IMR-90 (cell line): ENCODE data around the gene ADGRL1. TPM values are rescaled to one million over a fixed set of nuclear protein-coding genes. Genes with fewer than 3 reads are reported as not detected.

Source experiments
- ATAC-seq: fragments of 200-7000 bp; cut with Tn5 transposase; 2 replicates; pipeline ENCODE4 v1.9.1; 2020; ENCODE audit warnings: low read depth, mild to moderate bottlenecking, moderate library complexity
- BruUV-seq: library from RNA; stranded (reverse); fragments of 400-500 nt; replicated peaks from 2 replicates; lab custom pipeline; 2021; lab: Mats Ljungman, UMichigan
- CTCF ChIA-PET: fragments of 300-600 bp; formaldehyde crosslinking; extraction: SDS; loops from one replicate; lab custom pipeline; 2021; ENCODE audit warnings: antibody characterized with exemption; lab: Yijun Ruan, JAX
- POLR2A ChIA-PET: fragments of 300-600 bp; sonication (Branson Sonifier 250); formaldehyde crosslinking; loops from one replicate; lab custom pipeline; 2022; ENCODE audit warnings: antibody characterized with exemption; ENCODE audit not compliant: unreplicated experiment; lab: Charles Lee
- DNase-seq: peaks from one replicate; pipeline ENCODE4 v3.0.0; 2013
- H2AFZ ChIP-seq: replicated peaks from 2 replicates; pipeline ENCODE3; 2013; ENCODE audit warnings: low read length, mild to moderate bottlenecking; ENCODE audit not compliant: poor library complexity
- H2AK5ac ChIP-seq: 2 replicates; pipeline ENCODE4 v1.6.1; 2013; ENCODE audit warnings: low read depth, low read length, inconsistent platforms
- H2AK9ac ChIP-seq: replicated peaks from 2 replicates; pipeline ENCODE3; 2013; ENCODE audit warnings: mild to moderate bottlenecking, low read depth, low read length, moderate library complexity; ENCODE audit not compliant: poor library complexity
- H2BK120ac ChIP-seq: 2 replicates; pipeline ENCODE4 v1.6.1; 2013; ENCODE audit warnings: low read depth, low read length, inconsistent platforms
- H2BK15ac ChIP-seq: 3 replicates; pipeline ENCODE4 v1.6.1; 2013; ENCODE audit warnings: low read depth, low read length, inconsistent platforms
- H2BK20ac ChIP-seq: 2 replicates; pipeline ENCODE4 v1.6.1; 2013; ENCODE audit warnings: low read depth, mild to moderate bottlenecking, inconsistent platforms, low read length, moderate library complexity
- H2BK5ac ChIP-seq: 2 replicates; pipeline ENCODE4 v1.6.1; 2013; ENCODE audit warnings: mild to moderate bottlenecking, low read depth, low read length, inconsistent platforms; ENCODE audit not compliant: poor library complexity, severe bottlenecking
- H3K14ac ChIP-seq: replicated peaks from 2 replicates; pipeline ENCODE4 v1.6.1; 2013; ENCODE audit warnings: low read depth, low read length, inconsistent platforms
- H3K18ac ChIP-seq: 2 replicates; pipeline ENCODE4 v1.6.1; 2013; ENCODE audit warnings: low read depth, low read length, control low read depth
- H3K23ac ChIP-seq: 2 replicates; pipeline ENCODE4 v1.6.1; 2013; ENCODE audit warnings: low read depth, low read length, inconsistent platforms
- H3K27ac ChIP-seq: 2 replicates; pipeline ENCODE4 v1.5.1; 2013; ENCODE audit warnings: mild to moderate bottlenecking, control low read depth, low read length; ENCODE audit not compliant: insufficient read depth
- H3K27me3 ChIP-seq: 2 replicates; pipeline ENCODE4 v1.6.1; 2013; ENCODE audit warnings: low read length; ENCODE audit not compliant: control insufficient read depth, insufficient read depth
- H3K36me3 ChIP-seq: 2 replicates; pipeline ENCODE4 v1.6.1; 2013; ENCODE audit warnings: low read length, mixed read lengths; ENCODE audit not compliant: control insufficient read depth, insufficient read depth
- H3K4ac ChIP-seq: 2 replicates; pipeline ENCODE4 v1.6.1; 2013; ENCODE audit warnings: low read depth, low read length, inconsistent platforms
- H3K4me1 ChIP-seq: 2 replicates; pipeline ENCODE4 v1.6.1; 2013; ENCODE audit warnings: low read length, mixed read lengths; ENCODE audit not compliant: control insufficient read depth, insufficient read depth
- H3K4me2 ChIP-seq: 2 replicates; pipeline ENCODE4 v1.6.1; 2013; ENCODE audit warnings: low read depth, mild to moderate bottlenecking, control low read depth, low read length, moderate library complexity
- H3K4me3 ChIP-seq: 2 replicates; pipeline ENCODE4 v1.5.1; 2013; ENCODE audit warnings: low read depth, mild to moderate bottlenecking, control low read depth, low read length, moderate library complexity; ENCODE audit not compliant: insufficient read depth
- H3K56ac ChIP-seq: 2 replicates; pipeline ENCODE4 v1.6.1; 2013; ENCODE audit warnings: low read length, inconsistent platforms; ENCODE audit not compliant: insufficient read depth; ENCODE audit errors: extremely low read depth
- H3K79me1 ChIP-seq, 2 experiments: 2 replicates each; pipeline ENCODE4 v1.6.1; 2013; ENCODE audit warnings: low read length in 2 of 2, inconsistent platforms in 1 of 2, low read depth in 1 of 2
- H3K9ac ChIP-seq: 2 replicates; pipeline ENCODE4 v1.6.1; 2013; ENCODE audit warnings: low read depth, low read length, control low read depth
- H3K9me1 ChIP-seq: 2 replicates; pipeline ENCODE4 v1.6.1; 2013; ENCODE audit warnings: low read length, inconsistent platforms; ENCODE audit not compliant: insufficient read depth
- H3K9me3 ChIP-seq: 2 replicates; pipeline ENCODE4 v1.6.1; 2013; ENCODE audit warnings: low read length; ENCODE audit not compliant: control insufficient read depth, insufficient read depth
- H4K20me1 ChIP-seq: 2 replicates; pipeline ENCODE4 v1.6.1; 2013; ENCODE audit warnings: low read length, inconsistent platforms; ENCODE audit not compliant: insufficient read depth
- H4K5ac ChIP-seq: 2 replicates; pipeline ENCODE4 v1.6.1; 2013; ENCODE audit warnings: mild to moderate bottlenecking, low read depth, low read length, control low read depth
- H4K8ac ChIP-seq, 2 experiments: 2 replicates each; pipeline ENCODE4 v1.6.1; 2013; ENCODE audit warnings: low read depth in 2 of 2, low read length in 2 of 2, control low read depth in 1 of 2, inconsistent platforms in 1 of 2
- H4K91ac ChIP-seq: 2 replicates; pipeline ENCODE4 v1.6.1; 2013; ENCODE audit warnings: low read depth, low read length, inconsistent platforms; ENCODE audit not compliant: insufficient read depth
- BHLHE40 ChIP-seq: fragments of 150-350 bp; IDR thresholded peaks from 2 replicates; pipeline ENCODE4 v1.6.1; 2016; ENCODE audit warnings: mild to moderate bottlenecking, low read depth, low read length
- CTCF ChIP-seq: conservative IDR thresholded peaks from 2 replicates; pipeline ENCODE4 v1.5.1; 2012; ENCODE audit warnings: mild to moderate bottlenecking, low read depth, low read length, improper control_type of control experiment
- FOS ChIP-seq: fragments of 150-350 bp; IDR thresholded peaks from 2 replicates; pipeline ENCODE4 v1.6.1; 2016; ENCODE audit warnings: low read depth, low read length
- MAFK ChIP-seq: IDR thresholded peaks from 2 replicates; pipeline ENCODE4 v1.6.1; 2012; ENCODE audit warnings: low read depth, low read length, improper control_type of control experiment
- MAZ ChIP-seq: IDR thresholded peaks from 2 replicates; pipeline ENCODE4 v1.6.1; 2012; ENCODE audit warnings: low read depth, mild to moderate bottlenecking, low read length, improper control_type of control experiment, moderate library complexity, borderline replicate concordance
- MXI1 ChIP-seq: IDR thresholded peaks from 2 replicates; pipeline ENCODE4 v1.6.1; 2012; ENCODE audit warnings: low read depth, mild to moderate bottlenecking, low read length, moderate library complexity, borderline replicate concordance
- POLR2A ChIP-seq: IDR thresholded peaks from 2 replicates; pipeline ENCODE4 v1.6.1; 2012; ENCODE audit warnings: mild to moderate bottlenecking, low read depth, low read length
- RAD21 ChIP-seq: IDR thresholded peaks from 2 replicates; pipeline ENCODE4 v1.6.1; 2012; ENCODE audit warnings: low read length, improper control_type of control experiment
- RCOR1 ChIP-seq: IDR thresholded peaks from 2 replicates; pipeline ENCODE4 v1.6.1; 2012; ENCODE audit warnings: mild to moderate bottlenecking, low read length, improper control_type of control experiment; ENCODE audit not compliant: insufficient replicate concordance
- RFX5 ChIP-seq: IDR thresholded peaks from 2 replicates; pipeline ENCODE4 v1.8.0; 2012; ENCODE audit warnings: low read depth, mild to moderate bottlenecking, low read length, moderate library complexity
- SMC3 ChIP-seq: fragments of 150-350 bp; IDR thresholded peaks from 2 replicates; pipeline ENCODE4 v1.6.1; 2016; ENCODE audit warnings: low read depth, mild to moderate bottlenecking, antibody characterized with exemption, low read length, moderate library complexity
- USF2 ChIP-seq: fragments of 150-350 bp; IDR thresholded peaks from 2 replicates; pipeline ENCODE4 v1.6.1; 2017; ENCODE audit warnings: mild to moderate bottlenecking, antibody characterized with exemption, low read length, low read depth
- WGBS, 2 experiments: methylation state at CpG; one replicate each; pipeline versions ENCODE4 v1.1.5 to v1.1.7; 2013; ENCODE audit warnings: missing lambda C conversion rate in 2 of 2; ENCODE audit not compliant: insufficient read length in 1 of 2; ENCODE audit errors: extremely low coverage in 2 of 2; 5-methylcytosine and 5-hydroxymethylcytosine counted together
- dilution Hi-C: fragments of 300-500 bp; cut with HindIII; formaldehyde crosslinking; loops from one replicate; pipeline ENCODE4 v1.14.3; 2018; ENCODE audit warnings: low sequenced_read_pairs; ENCODE audit not compliant: unreplicated experiment
- in situ Hi-C: fragments of 300-500 bp; cut with MboI; formaldehyde crosslinking; loops from 3 replicates; pipeline ENCODE4 v1.14.3; 2019; ENCODE audit warnings: low sequenced_read_pairs, inconsistent platforms, mixed read lengths
- intact Hi-C: fragments of 100-400 bp; cut with micrococcal nuclease; formaldehyde crosslinking; loops from 2 replicates; pipeline ENCODE4 v1.10.0; 2022
- polyA plus RNA-seq, 3 experiments: library from polyadenylated mRNA; depleted of rRNA; stranded (reverse); fragments of >200 nt; gene quantifications; 2 replicates each; pipeline ENCODE4 v1.2.3, GENCODE V29; 2012; ENCODE audit warnings: low replicate concordance in 1 of 3
- total RNA-seq: library from RNA; depleted of rRNA; stranded (reverse); fragments of >200 nt; gene quantifications from 2 replicates; pipeline ENCODE4 v1.2.3, GENCODE V29; 2012

ADGRL1 gene
- total and polyA plus RNA-seq, 2 of the 4 experiments (the other 2 are of a cell fraction), result 0.72 to 2.2 TPM

- Histone ChIP-seq H3K9ac (no peak overlapping the region), H3K4ac (no peak overlapping the region), H2BK20ac (no peak overlapping the region), H3K14ac (no peak overlapping the region), H3K79me1 (no peaks in the 10 kb centered on the region), H3K56ac (no peak overlapping the region), H4K20me1 (no peaks in the 10 kb centered on the region), H3K9me1 (no peaks in the 10 kb centered on the region), H4K5ac (no peak overlapping the region), H2AK5ac (no peak overlapping the region), H3K27ac (no peak overlapping the region), H3K4me2 (no peak overlapping the region), H2AK9ac (no peak overlapping the region), H3K9me3 (no peaks in the 10 kb centered on the region), H2BK5ac (no peak overlapping the region), H2BK15ac (no peak overlapping the region), H3K23ac (no peak overlapping the region), H3K36me3 (peaks cover 2% of the 10 kb centered on the region; the same call in 1 of the 2 replicates), H3K27me3 (peaks cover 3% of the 10 kb centered on the region; the same call in 1 of the 2 replicates), H2BK120ac (no peak overlapping the region), H3K4me3 (no peak overlapping the region), H3K4me1 (no peaks in the 10 kb centered on the region; the same call in 1 of the 2 replicates), H3K18ac (no peak overlapping the region), H4K8ac (no peak overlapping the region), H4K91ac (no peak overlapping the region), H2AFZ (peak overlapping the region; percentile 63)
- BruUV-seq, result no TSS peak
- WGBS, 2 experiments, result 98% methylated on average over 36 of the region's 38 CpGs; no CpG with 5 or more reads in 1 of the 2 experiments
- DNase-seq (no peak), ATAC-seq (no peak)
- intact Hi-C loops, result no loop called here
- ChIA-PET POLR2A (no interaction called here), CTCF (no interaction called here)
- TF ChIP-seq RFX5, result no peak
- no peak for TF ChIP-seq CTCF
- no peak for TF ChIP-seq BHLHE40
- TF ChIP-seq POLR2A, result no peak
- TF ChIP-seq MXI1, result no peak
- no peak for TF ChIP-seq RCOR1
- TF ChIP-seq SMC3, result no peak
- TF ChIP-seq FOS, result no peak
- TF ChIP-seq RAD21, result no peak
- TF ChIP-seq MAFK, result no peak
- TF ChIP-seq MAZ, result no peak
- no peak for TF ChIP-seq USF2
- dilution Hi-C loops, result no loop called here
- in situ Hi-C loops, result no loop called here
Measured at GRCh38 chr19:14162871-14163297, 43.1 kb downstream of the ADGRL1 start.
